ENCODE results near the gene ME2.

DNA sequence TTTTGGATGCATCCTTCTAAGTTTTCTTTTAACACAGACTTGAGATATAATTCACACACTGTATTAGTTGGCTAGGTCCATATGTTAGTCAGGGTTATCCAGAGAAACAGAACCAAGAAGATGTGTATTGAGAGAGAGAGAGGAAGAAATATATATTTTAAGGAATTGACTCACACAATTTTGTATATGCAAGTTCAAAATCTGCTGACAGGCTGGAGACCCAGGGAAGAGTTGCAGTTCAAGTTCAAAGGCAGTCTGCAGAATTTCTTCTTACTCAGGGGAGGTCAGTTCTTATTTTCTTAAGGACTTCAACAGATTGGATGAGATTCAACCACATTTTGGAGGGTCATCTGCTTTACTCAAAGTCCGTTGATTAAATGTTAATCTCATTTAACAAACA is 36.1 kb upstream of the ME2 start:
- TF ChIP-seq, protein P1, sequence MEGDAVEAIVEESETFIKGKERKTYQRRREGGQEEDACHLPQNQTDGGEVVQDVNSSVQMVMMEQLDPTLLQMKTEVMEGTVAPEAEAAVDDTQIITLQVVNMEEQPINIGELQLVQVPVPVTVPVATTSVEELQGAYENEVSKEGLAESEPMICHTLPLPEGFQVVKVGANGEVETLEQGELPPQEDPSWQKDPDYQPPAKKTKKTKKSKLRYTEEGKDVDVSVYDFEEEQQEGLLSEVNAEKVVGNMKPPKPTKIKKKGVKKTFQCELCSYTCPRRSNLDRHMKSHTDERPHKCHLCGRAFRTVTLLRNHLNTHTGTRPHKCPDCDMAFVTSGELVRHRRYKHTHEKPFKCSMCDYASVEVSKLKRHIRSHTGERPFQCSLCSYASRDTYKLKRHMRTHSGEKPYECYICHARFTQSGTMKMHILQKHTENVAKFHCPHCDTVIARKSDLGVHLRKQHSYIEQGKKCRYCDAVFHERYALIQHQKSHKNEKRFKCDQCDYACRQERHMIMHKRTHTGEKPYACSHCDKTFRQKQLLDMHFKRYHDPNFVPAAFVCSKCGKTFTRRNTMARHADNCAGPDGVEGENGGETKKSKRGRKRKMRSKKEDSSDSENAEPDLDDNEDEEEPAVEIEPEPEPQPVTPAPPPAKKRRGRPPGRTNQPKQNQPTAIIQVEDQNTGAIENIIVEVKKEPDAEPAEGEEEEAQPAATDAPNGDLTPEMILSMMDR (IDR thresholded peaks at IDR 0.05): no peak
- TF ChIP-seq POLR2A (IDR thresholded peaks at IDR 0.05): no peak
